OCI-LY3 (cell line): ENCODE measurements around the gene ACY1.

Experiments
- EZH2phosphoT487 ChIP-seq: fragments of 200-600 bp; shearing (Covaris generic); IDR thresholded peaks from 2 replicates; pipeline ENCODE4 v1.6.1; 2018; ENCODE audit warnings: antibody characterized with exemption, mixed run types, low read depth
- TF ChIP-seq, protein P1 (sequence below): fragments of 200-600, 300-600 bp; sonication (generic); IDR thresholded peaks from 2 replicates; pipeline ENCODE4 v1.5.1; 2014; ENCODE audit warnings: antibody characterized with exemption, low read length, low read depth

GRCh38 chr3:51997935-51998596 is 14.7 kb downstream of the ACY1 start:
- TF ChIP-seq, protein P1, sequence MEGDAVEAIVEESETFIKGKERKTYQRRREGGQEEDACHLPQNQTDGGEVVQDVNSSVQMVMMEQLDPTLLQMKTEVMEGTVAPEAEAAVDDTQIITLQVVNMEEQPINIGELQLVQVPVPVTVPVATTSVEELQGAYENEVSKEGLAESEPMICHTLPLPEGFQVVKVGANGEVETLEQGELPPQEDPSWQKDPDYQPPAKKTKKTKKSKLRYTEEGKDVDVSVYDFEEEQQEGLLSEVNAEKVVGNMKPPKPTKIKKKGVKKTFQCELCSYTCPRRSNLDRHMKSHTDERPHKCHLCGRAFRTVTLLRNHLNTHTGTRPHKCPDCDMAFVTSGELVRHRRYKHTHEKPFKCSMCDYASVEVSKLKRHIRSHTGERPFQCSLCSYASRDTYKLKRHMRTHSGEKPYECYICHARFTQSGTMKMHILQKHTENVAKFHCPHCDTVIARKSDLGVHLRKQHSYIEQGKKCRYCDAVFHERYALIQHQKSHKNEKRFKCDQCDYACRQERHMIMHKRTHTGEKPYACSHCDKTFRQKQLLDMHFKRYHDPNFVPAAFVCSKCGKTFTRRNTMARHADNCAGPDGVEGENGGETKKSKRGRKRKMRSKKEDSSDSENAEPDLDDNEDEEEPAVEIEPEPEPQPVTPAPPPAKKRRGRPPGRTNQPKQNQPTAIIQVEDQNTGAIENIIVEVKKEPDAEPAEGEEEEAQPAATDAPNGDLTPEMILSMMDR, result no peak
- no peak for TF ChIP-seq EZH2phosphoT487
